T-helper 2 cell (primary cell): ENCODE results near the gene SLC35E2B.
"Not testable (repeated sequence)": the region's sequence is repeated elsewhere in the genome, so short reads cannot be mapped to it uniquely, and the experiment has no call there.

ENCODE experiments used
- DNase-seq, 5 experiments: peaks; one replicate each; pipeline versions ENCODE4 v3.0.0 to v3.0.0-alpha.2; 2012 to 2022

The SLC35E2B gene

GRCh38 chr1:1672181-1672965 is 20.2 kb downstream of the SLC35E2B start:
- no peak for DNase-seq

DNA sequence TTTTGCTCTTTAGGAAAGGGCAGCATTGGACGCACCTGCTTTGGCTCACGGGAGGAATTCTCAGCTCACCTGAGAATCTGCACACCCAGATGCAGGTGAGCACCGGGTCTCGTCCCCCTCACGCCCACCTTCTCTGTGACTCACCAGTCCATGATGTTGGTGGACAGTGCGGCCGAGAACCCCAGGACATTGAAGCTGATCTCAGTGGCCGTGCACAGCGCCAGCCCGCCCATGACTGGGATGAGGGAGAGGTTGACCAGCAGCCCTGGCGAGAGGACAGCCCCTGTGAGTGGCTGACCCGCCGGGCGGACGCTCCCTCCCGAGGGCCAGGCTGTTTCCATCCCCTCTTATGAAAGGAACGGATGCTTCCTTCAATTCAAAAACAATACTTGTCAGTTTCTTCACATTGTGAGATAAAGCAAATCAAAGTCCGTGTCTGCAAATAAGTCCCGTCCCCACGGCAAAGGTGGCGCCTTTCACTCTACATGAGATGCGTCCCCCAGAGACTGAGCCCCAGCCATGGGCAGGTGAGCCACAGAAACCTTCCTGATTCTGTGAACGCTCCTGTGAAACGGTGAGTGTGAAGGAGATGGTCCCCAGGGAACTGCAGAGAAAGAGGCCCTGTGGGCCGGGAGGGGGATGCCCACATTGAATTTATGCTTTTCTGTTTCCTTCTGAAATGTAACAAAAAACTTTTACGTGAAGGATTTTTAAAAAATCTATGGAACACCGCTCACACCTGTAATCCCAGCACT is 21.1 kb downstream of the SLC35E2B start:
- no peak for DNase-seq

DNA sequence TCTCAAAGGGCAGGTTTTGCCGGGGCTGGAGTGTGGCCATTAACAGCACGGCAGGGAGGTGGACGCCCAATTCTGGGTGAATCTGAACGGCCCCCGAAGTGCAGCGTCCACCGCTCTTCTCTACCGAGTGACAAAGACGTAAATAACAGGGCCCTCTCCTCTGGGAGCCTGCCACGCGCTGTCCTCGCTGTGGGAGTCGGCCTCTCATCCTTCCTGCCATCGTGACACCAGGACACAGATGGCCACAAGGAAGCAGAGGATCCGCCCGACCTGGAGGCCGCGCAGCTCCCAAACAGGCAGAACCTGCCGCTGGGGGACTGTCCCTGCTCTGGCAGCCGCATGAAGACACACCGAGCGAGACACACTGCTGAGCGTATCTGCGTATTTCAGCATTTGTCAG is 21.7 kb downstream of the SLC35E2B start:
- no peak for DNase-seq

GRCh38 chr1:1669468-1670440 is 22.8 kb downstream of the SLC35E2B start:
- no peak for DNase-seq

DNA sequence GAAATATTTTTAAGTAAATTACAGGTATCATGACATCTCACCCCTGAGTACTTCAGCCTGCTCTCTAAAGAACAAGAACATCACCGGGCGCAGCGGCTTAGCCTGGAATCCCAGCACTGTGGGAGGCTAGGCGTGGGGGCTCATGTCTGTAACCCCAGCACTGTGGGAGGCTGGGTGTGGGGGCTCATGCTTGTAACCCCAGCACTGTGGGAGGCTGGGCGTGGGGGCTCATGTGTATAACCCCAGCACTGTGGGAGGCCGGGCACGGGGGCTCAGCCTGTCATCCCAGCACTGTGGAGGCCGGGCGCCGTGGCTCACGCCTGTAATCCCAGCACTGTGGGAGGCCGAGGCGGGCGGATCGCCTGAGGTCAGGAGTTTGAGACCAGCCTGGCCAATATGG is 26.1 kb downstream of the SLC35E2B start:
- no peak for DNase-seq

GRCh38 chr1:1665815-1666251 is 26.8 kb downstream of the SLC35E2B start:
- peak in 3 of 5 experiments; percentile 8 to 28 (median 26) for DNase-seq

DNA sequence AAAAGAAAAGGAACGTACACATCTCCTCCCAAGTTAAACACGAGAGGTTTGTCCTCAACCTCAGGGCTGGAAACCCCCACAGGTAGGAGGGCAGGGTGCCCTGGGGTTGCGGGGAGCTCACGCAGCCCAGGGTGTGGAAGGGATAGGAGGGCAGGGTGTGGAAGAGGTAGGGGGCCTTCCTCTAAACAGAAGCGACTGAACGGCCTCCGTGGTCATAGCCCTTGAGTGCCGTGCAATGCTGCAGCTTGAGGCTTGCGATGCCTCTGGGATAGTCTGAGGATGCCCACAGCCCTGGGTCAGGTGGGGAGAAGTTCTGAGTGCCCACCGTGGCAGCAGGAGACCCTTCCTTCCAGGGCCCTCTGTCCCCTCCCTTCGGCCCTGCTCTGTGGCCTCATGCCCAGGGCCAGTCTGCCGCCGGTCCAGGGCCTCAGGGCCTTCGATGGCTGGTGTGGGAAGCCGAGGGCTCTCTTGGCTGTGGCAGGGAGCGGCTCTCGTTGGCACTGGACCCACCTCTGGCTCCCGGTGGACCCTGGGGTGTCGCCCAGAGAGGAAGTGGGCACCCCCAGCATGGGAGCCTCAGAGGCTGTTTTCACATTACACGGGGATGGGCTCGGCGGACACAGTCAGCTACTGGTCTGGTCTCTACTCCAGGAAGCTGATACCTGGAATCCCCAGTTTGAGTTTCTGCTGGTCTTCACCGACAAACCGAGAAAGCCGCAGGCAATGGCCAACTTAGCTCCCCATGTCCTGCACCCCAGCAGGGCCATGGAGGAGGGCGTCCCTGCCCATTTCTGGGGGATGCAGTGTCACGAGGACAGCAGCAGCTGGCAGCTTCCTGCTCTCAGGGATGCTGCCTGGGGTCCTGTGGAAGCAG is 27.4 kb downstream of the SLC35E2B start:
- DNase-seq, result no peak

DNA sequence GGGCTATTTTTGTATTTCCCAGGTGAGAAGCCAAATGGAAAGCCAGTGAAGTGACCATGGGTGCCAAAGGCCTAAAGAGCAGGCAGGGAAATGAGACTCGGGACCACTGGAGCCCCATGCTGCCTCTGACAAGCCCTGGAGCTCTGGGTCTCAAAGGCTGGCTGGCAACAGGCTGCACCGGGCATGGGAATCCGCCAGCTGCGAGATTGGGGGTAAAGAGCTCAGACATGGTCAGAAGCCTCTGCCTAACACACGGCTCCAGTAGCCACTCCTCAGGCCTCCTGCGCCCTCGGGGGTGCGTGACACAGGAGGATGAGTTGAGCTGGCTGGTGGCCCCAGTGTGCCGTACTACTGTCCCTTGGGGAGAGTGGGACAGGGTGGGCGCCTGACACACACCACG is 28.3 kb downstream of the SLC35E2B start:
- DNase-seq, result not testable (repeated sequence)

DNA sequence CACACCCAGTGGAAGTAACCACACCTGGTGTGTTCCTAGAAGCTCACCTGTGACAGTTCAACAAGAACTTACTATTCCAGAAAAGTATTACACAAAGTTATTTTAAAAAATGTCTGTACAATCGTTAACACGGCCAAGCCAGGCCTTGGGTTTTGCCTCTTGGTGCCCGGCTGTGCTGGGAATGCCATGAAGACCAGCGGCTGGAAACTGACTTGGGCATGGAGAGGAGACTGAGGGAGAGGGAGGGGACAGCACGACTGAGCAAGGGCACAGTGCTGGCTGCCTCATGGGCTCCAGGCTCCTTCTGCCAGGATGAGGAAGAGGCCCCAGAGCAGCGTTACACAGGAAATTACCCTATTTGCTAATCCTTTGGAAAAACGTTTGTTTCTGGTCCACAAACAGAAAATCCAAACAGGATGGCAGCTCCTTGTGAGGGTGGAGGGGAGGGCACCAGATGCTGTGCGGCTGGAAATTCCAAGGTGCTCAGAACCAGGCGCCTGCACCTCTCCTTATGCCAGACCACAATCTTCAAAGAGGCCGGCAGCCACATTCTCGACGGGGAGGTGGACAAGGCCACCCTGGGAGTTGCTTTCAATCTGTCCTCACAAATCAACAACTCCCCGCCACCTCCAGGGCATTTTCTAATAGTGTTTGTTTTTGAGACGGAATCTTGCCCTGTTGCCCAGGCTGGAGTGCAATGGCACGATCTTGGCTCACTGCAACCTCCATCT is 29.6 kb downstream of the SLC35E2B start:
- not testable (repeated sequence) for DNase-seq

- DNase-seq, result not testable (repeated sequence)
Observed at GRCh38 chr1:1662392-1662791, 30.2 kb downstream of the SLC35E2B start.

GRCh38 chr1:1658583-1659549 is 33.7 kb downstream of the SLC35E2B start, which contains the start of gene CDK11B:
Gene CDK11B, minus strand, starts transcription at chr1:1659004. Its CDS starts 1,519 bp downstream, at chr1:1657485.
- peak; percentile 88 to 99 (median 98) for DNase-seq

DNA sequence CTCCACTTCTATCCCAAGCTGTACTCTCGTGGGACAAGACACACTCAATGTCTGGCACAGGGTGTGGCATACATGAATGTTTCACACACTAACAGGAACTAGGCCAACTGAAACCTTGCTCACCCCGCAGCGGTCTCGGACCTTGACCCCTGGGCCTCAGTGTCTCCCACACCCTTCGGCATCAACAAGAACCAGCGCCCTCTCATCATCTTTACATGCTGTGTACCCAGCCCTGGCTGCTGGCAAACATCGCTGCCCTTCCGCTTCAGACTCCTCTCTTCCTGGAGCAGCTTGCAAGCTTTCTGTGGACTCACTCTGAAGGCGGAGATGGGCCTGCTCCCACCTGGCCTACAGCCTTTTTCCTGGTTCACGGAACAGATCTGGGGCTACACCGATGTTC is 44.3 kb downstream of the SLC35E2B start:
- not testable (repeated sequence) for DNase-seq

DNA sequence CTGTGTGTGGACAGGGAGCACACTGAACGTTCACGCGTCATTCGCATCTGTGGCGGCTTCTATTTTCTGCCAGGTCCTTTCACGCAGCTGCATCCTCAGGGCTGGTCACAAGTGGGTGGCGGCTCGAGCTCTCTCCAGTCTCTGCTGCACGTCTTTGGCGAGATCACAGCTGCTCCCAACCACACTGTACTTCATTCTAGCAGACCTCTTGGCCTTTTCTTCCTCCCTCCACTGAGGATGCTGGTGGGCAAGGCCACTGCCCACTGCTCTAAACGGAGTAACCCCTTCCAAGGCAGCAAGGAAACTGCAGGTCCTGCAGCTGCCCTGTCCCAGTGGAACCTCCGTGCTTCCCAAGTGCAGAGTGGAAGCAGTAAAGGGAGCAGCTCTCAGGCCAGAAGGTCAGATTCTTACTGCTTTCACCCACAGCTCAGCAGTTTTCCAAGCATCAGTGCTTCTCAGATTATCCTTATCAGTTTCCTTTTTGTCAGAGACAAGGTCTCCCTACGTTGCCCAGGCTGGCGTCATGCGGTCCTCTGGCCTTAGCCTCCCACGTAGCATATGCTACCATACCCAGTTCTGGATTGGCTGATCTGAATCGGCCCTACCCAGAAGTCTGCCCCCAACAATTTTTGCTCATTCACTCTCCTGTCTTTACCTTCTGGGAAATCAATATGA is 44.9 kb downstream of the SLC35E2B start:
- not testable (repeated sequence) for DNase-seq

DNA sequence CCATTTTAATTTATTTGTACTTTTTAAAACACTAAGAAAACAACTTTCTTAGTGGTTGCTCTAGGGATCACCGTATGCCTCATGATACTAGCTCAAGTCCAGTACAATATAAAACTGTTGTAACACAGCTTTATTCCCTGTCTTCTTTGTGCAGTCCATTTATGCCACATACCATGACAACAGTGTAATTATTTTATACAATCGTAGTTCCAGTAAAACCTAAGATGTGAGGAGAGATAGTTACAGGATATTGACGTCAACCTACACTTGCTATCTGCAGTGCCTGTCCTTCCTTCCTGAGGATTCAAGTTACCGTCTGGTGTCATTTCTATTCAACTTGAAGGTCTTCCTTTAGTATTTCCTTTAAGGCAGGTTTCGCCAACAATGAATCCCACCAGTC is 46.3 kb downstream of the SLC35E2B start:
- not testable (repeated sequence) for DNase-seq

GRCh38 chr1:1640711-1641461 is 51.7 kb downstream of the SLC35E2B start:
- not testable (repeated sequence) for DNase-seq

- not testable (repeated sequence) for DNase-seq
Observed at GRCh38 chr1:1640081-1640480, 52.5 kb downstream of the SLC35E2B start.

DNA sequence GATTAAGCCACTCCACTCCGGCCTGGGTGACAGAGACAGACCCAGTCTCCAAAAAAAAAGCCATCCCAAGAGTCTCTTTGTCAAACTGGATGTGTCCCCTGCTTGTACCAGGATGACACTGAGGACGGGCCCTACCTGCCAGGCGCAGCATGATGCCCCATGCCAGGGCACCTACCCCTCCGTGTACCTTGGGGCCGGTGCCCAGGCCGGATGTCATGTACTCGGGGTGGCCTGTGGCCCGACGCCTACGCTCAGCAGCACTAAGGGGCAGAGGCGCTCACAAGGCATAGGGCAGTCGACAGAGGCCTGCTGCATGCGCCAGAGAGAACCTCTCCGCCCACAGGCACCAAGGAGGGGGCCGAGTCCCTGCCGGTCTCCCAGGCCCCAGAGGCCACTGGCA is 53.2 kb downstream of the SLC35E2B start:
- not testable (repeated sequence) for DNase-seq

- DNase-seq, result not testable (repeated sequence)
Observed at GRCh38 chr1:1638528-1638927, 54.1 kb downstream of the SLC35E2B start.
